ENCODE measurements around the gene AJM1.
"Not testable (repeated sequence)": the region's sequence is repeated elsewhere in the genome, so short reads cannot be mapped to it uniquely, and the experiment has no call there.

- not testable (repeated sequence) for TF ChIP-seq CTCF (IDR thresholded peaks at IDR 0.05; ENCODE audit: insufficient read depth, low read length); GABPA (IDR thresholded peaks at IDR 0.05; ENCODE audit: low read depth); POLR2AphosphoS5 (IDR thresholded peaks at IDR 0.05; ENCODE audit: low read depth)
These were observed 39.2 kb upstream of the AJM1 start for GRCh38 chr9:136803009-136803550.
